AG09319 (cell line): ENCODE results near the gene SIRT2.

Experiments
- DNase-seq: peaks from one replicate; pipeline ENCODE4 v3.0.0-alpha.2; 2010; ENCODE audit warnings: low read depth; ENCODE audit errors: extremely low read depth
- TF ChIP-seq, protein P1 (sequence below): IDR thresholded peaks from 2 replicates; pipeline ENCODE4 v1.5.1; 2011; ENCODE audit warnings: low read depth, mild to moderate bottlenecking, inconsistent platforms, low read length, moderate library complexity

The SIRT2 gene

DNA sequence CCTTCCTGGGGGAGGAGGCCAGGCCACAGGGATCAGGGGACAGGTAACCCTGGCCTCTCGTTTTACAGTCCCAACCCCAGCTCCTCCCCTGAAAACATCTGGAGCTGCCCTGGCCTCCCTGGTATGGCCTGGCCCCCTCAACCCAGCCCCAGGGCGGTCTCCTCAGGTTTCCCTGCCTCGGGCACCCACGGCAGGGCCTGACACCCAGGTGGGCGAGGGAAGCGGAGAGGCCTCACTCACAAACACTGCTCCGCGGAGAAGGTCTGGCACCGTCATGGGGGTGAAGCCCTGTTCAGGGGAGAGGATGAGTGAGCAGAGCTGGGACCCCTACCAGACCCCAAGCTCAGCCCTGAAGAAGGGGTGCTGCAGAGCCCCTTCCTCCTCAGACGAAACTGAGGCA lies 19.1 kb upstream of the SIRT2 start:
- no peak for DNase-seq
- TF ChIP-seq, protein P1, sequence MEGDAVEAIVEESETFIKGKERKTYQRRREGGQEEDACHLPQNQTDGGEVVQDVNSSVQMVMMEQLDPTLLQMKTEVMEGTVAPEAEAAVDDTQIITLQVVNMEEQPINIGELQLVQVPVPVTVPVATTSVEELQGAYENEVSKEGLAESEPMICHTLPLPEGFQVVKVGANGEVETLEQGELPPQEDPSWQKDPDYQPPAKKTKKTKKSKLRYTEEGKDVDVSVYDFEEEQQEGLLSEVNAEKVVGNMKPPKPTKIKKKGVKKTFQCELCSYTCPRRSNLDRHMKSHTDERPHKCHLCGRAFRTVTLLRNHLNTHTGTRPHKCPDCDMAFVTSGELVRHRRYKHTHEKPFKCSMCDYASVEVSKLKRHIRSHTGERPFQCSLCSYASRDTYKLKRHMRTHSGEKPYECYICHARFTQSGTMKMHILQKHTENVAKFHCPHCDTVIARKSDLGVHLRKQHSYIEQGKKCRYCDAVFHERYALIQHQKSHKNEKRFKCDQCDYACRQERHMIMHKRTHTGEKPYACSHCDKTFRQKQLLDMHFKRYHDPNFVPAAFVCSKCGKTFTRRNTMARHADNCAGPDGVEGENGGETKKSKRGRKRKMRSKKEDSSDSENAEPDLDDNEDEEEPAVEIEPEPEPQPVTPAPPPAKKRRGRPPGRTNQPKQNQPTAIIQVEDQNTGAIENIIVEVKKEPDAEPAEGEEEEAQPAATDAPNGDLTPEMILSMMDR = no peak

DNA sequence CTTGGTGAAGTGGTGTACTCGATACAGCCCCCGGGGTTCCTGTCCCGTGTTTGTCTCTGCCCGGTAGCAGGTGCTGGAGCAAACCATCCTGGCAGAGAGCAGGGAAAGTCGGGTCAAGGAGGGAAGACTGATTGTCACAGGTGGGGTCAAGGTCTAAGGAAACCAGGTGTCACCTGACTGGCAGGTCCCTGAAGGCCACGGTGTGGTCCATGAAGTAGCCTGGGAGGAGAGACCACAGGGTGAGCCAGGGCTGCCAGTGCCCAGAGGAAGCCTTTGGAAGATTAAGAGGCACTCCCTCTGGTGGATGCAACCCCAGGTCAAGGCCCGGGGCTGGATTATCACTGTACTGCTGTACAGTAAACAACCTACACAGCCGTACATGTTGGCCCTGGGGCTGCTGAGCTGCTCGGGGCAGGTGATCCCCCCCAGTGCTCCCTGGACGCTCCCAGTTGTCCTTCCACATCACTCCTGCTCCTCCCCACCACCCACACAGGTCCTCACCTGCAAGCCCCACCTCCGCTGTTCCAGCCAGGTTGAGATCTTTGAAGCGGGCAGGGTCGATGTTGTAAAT lies 18.6 kb upstream of the SIRT2 start:
- TF ChIP-seq, protein P1 = no peak; the same call in none of the 2 replicates
- no peak for DNase-seq

DNA sequence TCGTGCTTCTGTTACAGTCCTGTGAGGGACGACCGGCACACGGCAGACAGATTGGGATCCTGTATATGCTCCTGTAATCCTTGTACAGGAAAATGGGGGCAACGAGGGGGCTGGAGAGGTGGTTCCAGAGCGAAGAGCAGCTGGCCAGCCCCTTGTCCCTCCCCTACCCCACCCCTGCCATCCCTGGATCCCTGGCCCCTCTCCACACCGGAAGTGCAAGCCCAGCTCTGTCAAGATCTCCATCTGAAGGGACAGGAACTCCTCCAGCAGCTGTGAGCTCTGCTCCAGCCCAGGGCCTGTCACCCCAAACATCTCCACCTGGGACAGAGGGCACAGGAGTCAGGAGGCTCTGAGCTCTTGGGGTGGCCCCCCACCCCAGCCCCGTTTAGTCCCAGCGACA lies 18.1 kb upstream of the SIRT2 start:
- TF ChIP-seq, protein P1 = no peak
- no peak for DNase-seq

DNA sequence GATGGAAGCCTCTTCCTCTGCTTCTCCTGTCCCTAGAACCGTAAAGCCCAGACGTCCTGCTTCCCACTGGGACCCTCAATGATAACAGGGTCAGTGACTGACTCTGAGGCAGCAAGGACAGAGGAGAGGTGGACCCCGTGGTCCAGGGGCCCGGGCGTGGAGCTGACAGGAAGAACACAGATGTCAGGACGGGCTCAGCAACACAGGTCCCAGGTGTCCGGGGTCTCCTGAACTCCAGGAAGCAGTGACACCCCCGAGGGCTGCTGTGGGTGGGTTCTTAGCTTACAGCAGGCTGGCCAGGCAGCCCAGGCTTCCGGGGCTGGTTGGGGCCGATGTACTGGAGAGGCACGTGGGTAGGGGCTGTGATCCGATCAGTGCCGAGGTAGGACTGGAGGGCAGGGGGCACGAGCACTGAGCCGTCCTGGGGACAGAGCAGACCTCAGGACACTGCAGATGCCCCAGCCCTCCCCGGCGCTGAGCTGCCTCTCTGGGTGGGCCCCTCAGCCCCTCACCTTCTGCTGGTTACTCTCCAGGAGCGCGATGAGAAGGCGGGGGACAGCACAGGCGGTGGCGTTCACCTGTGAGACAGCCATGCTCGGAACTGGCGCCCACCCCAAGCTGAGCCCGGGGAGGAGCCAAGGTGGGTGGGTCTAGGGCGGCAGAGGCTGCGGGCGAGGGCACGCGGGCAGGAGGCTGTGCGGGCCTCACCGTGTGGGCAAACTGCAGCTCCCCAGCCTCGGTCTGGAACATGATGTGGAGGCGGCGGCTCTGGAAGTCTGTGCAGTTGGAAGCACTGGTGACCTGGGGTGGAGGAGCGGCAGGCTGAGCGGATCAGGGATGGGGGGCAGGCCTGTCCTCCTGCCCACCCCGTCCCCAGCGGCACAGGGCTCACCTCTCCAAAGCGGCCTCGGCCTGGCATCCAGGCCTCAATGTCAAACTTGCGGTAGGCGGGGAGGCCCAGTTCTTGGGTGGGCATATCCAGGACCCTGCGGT lies 16.2 kb upstream of the SIRT2 start:
- TF ChIP-seq, protein P1 = no peak
- DNase-seq = no peak

DNA sequence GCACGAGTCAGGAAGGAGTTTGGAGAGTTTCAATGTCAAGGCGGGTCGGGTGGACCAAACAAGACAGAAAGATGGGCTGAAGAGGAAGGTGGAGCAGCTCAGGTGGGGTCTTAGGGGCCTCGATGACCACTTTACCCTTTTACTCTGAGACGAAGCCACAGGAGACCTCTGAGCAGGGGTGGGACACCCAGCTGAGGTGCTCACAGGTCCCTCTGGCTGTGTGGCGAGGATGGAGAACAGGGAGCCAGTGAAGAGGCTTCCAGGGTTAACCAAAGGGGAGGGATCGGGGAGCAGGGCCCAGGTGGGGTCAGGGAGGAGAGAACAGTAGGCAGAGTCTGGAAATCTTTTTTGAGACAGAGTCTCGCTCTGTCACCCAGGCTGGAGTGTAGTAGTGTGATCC lies 14.5 kb upstream of the SIRT2 start:
- no peak for DNase-seq

DNA sequence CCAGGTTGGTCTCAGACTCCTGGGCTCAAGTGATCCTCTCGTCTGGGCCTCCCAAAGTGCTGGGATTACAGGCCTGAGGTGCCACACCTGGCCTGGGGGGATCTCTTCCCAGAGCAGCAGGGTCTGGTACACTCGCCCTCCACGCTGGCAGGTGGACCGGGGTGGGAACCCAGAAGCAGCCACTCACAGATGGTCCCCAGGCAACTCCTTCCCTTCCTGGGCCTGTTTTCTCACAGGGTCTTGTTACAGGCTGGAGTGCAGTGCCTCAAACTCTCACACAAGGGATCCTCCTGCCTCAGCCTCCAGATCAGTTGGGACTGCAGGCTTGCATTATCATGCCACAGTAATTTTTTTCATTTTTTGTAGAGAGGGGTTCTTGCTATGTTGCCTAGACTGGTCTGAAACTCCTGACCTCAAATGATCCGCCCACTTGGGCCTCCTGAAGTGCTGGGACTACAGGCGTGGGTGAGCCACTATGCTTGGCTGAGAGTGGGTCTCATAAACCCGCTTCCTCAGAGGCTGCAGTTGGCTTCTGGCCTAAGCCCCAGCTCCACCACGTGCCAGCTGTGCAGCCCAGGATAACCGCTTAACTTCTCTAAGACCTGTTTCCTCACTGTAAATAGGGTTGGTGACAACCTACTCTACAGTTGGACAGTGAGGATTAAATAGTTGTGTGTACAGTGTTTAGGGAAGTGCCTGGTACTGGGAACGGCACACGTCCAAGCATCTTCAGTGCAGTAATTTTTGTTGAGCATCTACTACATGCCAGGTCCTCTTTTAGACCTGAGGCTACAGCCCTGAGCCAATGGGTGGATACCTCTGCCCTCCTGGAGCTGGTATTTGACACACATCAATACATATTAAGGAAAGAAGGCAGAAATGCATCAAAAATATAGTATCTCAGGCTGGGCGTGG lies 13.4 kb upstream of the SIRT2 start:
- TF ChIP-seq, protein P1 = no peak

More for the DNA sequence above, 14.5 kb upstream of the SIRT2 start:
- TF ChIP-seq, protein P1 = no peak

More for the DNA sequence above, 13.4 kb upstream of the SIRT2 start:
- no peak for DNase-seq
